A549 (cell line): ENCODE measurements around the gene TMEM163. TPM values are rescaled to one million over a fixed set of nuclear protein-coding genes. Genes with fewer than 3 reads are reported as not detected.

ENCODE experiments used
- ATAC-seq, 2 experiments: fragments of 200-7000 bp in 1 of 2; fragments of >200 bp in 1 of 2; cut with Nextera tagmentation in 1 of 2; cut with Tn5 transposase in 1 of 2; 3 replicates each; pipeline versions ENCODE4 v1.8.0 to v1.9.1; 2018 to 2020; ENCODE audit warnings: mild to moderate bottlenecking in 1 of 2, moderate library complexity in 1 of 2
- CTCF ChIA-PET: fragments of 300-600 bp; sonication (Branson Sonifier 250); formaldehyde crosslinking; extraction: SDS; loops from one replicate; lab custom pipeline; 2021; ENCODE audit warnings: antibody characterized with exemption, inconsistent platforms; lab: Yijun Ruan, JAX
- POLR2A ChIA-PET: fragments of 350-600 bp; formaldehyde crosslinking; extraction: SDS; loops from one replicate; lab custom pipeline; 2021; ENCODE audit warnings: antibody characterized with exemption, inconsistent platforms; lab: Yijun Ruan, JAX
- DNase-seq, 2 experiments: peaks; one replicate each; pipeline versions ENCODE4 v3.0.0 to v3.0.0-alpha.2; 2011 to 2016; ENCODE audit warnings: low read depth in 1 of 2, low spot score in 1 of 2
- FAIRE-seq: peaks from 2 replicates; lab custom pipeline; 2011; peaks lifted over from hg19 to GRCh38; lab: Jason Lieb, UNC
- H3K27ac ChIP-seq, 2 experiments: fragments of >200 bp; sonication (Bioruptor Twin); formaldehyde crosslinking; 3 replicates each; pipeline ENCODE4 v1.5.1; 2016 to 2017
- H3K4me1 ChIP-seq: fragments of >200 bp; sonication (Bioruptor Twin); formaldehyde crosslinking; 3 replicates; pipeline ENCODE4 v1.6.1; 2016
- H3K4me2 ChIP-seq: fragments of >200 bp; sonication (Bioruptor Twin); formaldehyde crosslinking; 3 replicates; pipeline ENCODE4 v1.6.1; 2016
- H3K4me3 ChIP-seq: fragments of >200 bp; sonication (Bioruptor Twin); formaldehyde crosslinking; 3 replicates; pipeline ENCODE4 v1.5.1; 2016
- H3K9me3 ChIP-seq: fragments of >200 bp; sonication (Bioruptor Twin); formaldehyde crosslinking; 3 replicates; pipeline ENCODE4 v1.6.1; 2016
- ATOH8 ChIP-seq: fragments of 250-450 bp; sonication (Bioruptor Pico); IDR thresholded peaks from 2 replicates; pipeline ENCODE4 v1.5.0; 2020; ENCODE audit warnings: low read depth, mild to moderate bottlenecking, moderate library complexity
- EHF ChIP-seq: fragments of 250-450 bp; sonication (Bioruptor Pico); IDR thresholded peaks from 2 replicates; pipeline ENCODE4 v1.5.0; 2020; ENCODE audit warnings: mild to moderate bottlenecking
- EHMT2 ChIP-seq: fragments of 200-600 bp; sonication (generic); IDR thresholded peaks from 2 replicates; pipeline ENCODE4 v1.6.1; 2016; ENCODE audit warnings: antibody characterized with exemption, low read depth, mild to moderate bottlenecking, moderate library complexity
- ELK1 ChIP-seq: fragments of 150-350 bp; IDR thresholded peaks from 2 replicates; pipeline ENCODE4 v1.6.1; 2014; ENCODE audit warnings: low read depth, mild to moderate bottlenecking, low read length
- ESRRA ChIP-seq: fragments of 150-350 bp; IDR thresholded peaks from 2 replicates; pipeline ENCODE4 v1.6.1; 2014; ENCODE audit warnings: mild to moderate bottlenecking, low read length, borderline replicate concordance
- HDAC2 ChIP-seq: fragments of 200-600 bp; sonication (generic); IDR thresholded peaks from 2 replicates; pipeline ENCODE4 v1.6.1; 2016
- HOXA7 ChIP-seq: fragments of 250-450 bp; sonication (Bioruptor Pico); IDR thresholded peaks from 2 replicates; pipeline ENCODE4 v1.5.0; 2020; ENCODE audit warnings: mild to moderate bottlenecking, moderate library complexity
- KDM1A ChIP-seq: fragments of 200-600 bp; sonication (generic); IDR thresholded peaks from 2 replicates; pipeline ENCODE4 v1.6.1; 2016; ENCODE audit warnings: low read depth, mild to moderate bottlenecking
- NFE2L2 ChIP-seq: fragments of 150-350 bp; conservative IDR thresholded peaks from 2 replicates; pipeline ENCODE4 v1.6.1; 2014; ENCODE audit warnings: low read length
- REST ChIP-seq: fragments of 200-600 bp; sonication (generic); IDR thresholded peaks from 2 replicates; pipeline ENCODE4 v1.6.1; 2016; ENCODE audit warnings: antibody characterized with exemption, mild to moderate bottlenecking, moderate library complexity
- SREBF2 ChIP-seq: fragments of 450-650 bp; IDR thresholded peaks from 2 replicates; pipeline ENCODE4 v1.6.1; 2014; ENCODE audit warnings: mild to moderate bottlenecking, moderate library complexity
- TP53 ChIP-seq: fragments of 250-450 bp; sonication (Bioruptor Pico); IDR thresholded peaks from 2 replicates; pipeline ENCODE4 v1.5.0; 2021; ENCODE audit warnings: mild to moderate bottlenecking, moderate library complexity
- ZC3H11A ChIP-seq: fragments of 450-650 bp; IDR thresholded peaks from 2 replicates; pipeline ENCODE4 v1.6.1; 2014; ENCODE audit warnings: antibody characterized with exemption, mild to moderate bottlenecking
- ZFP36 ChIP-seq: fragments of 450-650 bp; IDR thresholded peaks from 2 replicates; pipeline ENCODE4 v1.6.1; 2014; ENCODE audit warnings: borderline replicate concordance; ENCODE audit not compliant: partially characterized antibody
- ZNF302 ChIP-seq: fragments of 250-450 bp; sonication (Bioruptor Pico); IDR thresholded peaks from 2 replicates; pipeline ENCODE4 v1.9.0; 2021; ENCODE audit warnings: inconsistent platforms, mild to moderate bottlenecking, moderate library complexity
- WGBS: methylation state at CpG from one replicate; pipeline ENCODE4 v1.1.6; 2017; ENCODE audit errors: missing lambda C conversion rate; 5-methylcytosine and 5-hydroxymethylcytosine counted together
- polyA plus RNA-seq, 4 experiments: library from polyadenylated mRNA; depleted of rRNA in 3 of 4; stranded (reverse); fragments of >200 nt; fragmentation: RNase III in 1 of 4; extraction: RNeasy Plus Mini Kit Qiagen cat#74134 plus additional on column Dnase treatment in 1 of 4; gene quantifications; 2 replicates in 3 of 4; 3 replicates in 1 of 4; pipeline ENCODE4 v1.2.3, GENCODE V29; 2011 to 2017

Gene TMEM163
- polyA plus RNA-seq, 2 of the 4 experiments (the other 2 are of a cell fraction), result not detected

GRCh38 chr2:134611316-134611715 is 107.5 kb downstream of the TMEM163 start (continued):
- TF ChIP-seq REST (no peak), ZFP36 (no peak), HDAC2 (no peak), ZNF302 (CRISPR knock-in tag) (no peak), KDM1A (no peak), ELK1 (no peak), ZC3H11A (no peak), TP53 (CRISPR knock-in tag) (no peak)

GRCh38 chr2:134610871-134611270 is 107.9 kb downstream of the TMEM163 start:
- ChIA-PET CTCF (interaction anchor here (0.6 to 2.0 kb wide), 3 partner anchors 10 to 17 kb away, joined by 3 to 4 read pairs (median 3); no protein-coding TSS in a partner anchor), POLR2A (no interaction called here)
- ATAC-seq, result no peak
- WGBS, result 16% methylated on average over 2 of the region's 2 CpGs
- Histone ChIP-seq H3K4me2 (no peak overlapping the region), H3K4me3 (no peak overlapping the region), H3K27ac (no peak overlapping the region), H3K9me3 (no peaks in the 10 kb centered on the region), H3K4me1 (no peaks in the 10 kb centered on the region)
- DNase-seq, result no peak
- TF ChIP-seq KDM1A (no peak), TP53 (CRISPR knock-in tag) (no peak), NFE2L2 (no peak), HOXA7 (CRISPR knock-in tag) (no peak), ELK1 (no peak), ATOH8 (CRISPR knock-in tag) (no peak), SREBF2 (no peak), EHMT2 (no peak), ESRRA (no peak), EHF (CRISPR knock-in tag) (no peak)
- FAIRE-seq, result no peak

- ATAC-seq (peak; percentile 30 to 44; a peak in 2 of 6 replicates), DNase-seq (no peak), FAIRE-seq (no peak)
- no peaks in the 10 kb centered on the region for H3K9me3 ChIP-seq
- ChIA-PET CTCF (interaction anchor here (1.0 kb wide), 1 partner anchor 11 kb away, joined by 3 read pairs; no protein-coding TSS in a partner anchor), POLR2A (no interaction called here)
- WGBS, result 52% methylated on average over 8 of the region's 8 CpGs
- H3K27ac ChIP-seq, result no peak overlapping the region
- H3K4me3 ChIP-seq, result no peak overlapping the region
- H3K4me1 ChIP-seq, result no peaks in the 10 kb centered on the region
- no peak overlapping the region for H3K4me2 ChIP-seq
- no peak for TF ChIP-seq HOXA7 (CRISPR knock-in tag)
Observed at GRCh38 chr2:134609924-134610513, 108.8 kb downstream of the TMEM163 start.
